ENCODE data around the gene EPS8L1.
A peak's percentile ranks its signal among the peaks of the same experiment; 100 is the strongest.

Gene EPS8L1

DNA sequence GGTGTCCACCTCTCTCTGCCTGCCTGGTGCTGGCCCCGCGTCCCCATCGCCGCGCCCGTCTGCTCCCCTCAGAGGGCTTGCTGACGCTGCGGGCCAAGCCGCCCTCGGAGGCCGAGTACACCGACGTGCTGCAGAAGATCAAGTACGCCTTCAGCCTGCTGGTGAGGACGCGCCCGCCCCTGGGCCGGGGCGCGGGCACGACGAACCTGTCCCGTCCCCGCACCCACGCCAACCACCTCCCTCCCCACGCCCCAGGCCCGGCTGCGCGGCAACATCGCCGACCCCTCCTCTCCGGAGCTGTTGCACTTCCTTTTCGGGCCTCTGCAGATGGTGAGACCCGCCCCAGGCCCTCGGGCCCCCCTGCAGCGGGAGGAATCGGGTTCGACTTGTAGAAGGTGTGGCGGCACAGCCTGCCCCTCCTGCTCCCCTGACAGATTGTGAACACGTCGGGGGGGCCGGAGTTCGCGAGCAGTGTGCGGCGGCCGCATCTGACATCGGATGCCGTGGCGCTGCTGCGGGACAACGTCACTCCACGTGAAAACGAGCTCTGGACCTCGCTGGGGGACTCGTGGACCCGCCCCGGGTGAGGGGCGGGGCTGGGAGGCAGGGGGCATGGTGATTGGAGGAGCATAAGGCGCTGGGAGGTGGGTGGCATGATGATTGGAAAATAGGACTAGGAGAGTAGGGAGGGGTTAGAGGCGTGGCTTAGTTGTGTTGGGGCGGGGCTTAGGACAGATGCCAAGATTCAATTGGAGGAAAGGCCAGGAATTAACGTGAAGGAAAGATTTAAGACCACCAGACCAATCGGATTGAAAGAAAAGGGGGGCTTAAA is 6.6 kb downstream of the EPS8L1 start:
- no peak for DNase-seq

DNA sequence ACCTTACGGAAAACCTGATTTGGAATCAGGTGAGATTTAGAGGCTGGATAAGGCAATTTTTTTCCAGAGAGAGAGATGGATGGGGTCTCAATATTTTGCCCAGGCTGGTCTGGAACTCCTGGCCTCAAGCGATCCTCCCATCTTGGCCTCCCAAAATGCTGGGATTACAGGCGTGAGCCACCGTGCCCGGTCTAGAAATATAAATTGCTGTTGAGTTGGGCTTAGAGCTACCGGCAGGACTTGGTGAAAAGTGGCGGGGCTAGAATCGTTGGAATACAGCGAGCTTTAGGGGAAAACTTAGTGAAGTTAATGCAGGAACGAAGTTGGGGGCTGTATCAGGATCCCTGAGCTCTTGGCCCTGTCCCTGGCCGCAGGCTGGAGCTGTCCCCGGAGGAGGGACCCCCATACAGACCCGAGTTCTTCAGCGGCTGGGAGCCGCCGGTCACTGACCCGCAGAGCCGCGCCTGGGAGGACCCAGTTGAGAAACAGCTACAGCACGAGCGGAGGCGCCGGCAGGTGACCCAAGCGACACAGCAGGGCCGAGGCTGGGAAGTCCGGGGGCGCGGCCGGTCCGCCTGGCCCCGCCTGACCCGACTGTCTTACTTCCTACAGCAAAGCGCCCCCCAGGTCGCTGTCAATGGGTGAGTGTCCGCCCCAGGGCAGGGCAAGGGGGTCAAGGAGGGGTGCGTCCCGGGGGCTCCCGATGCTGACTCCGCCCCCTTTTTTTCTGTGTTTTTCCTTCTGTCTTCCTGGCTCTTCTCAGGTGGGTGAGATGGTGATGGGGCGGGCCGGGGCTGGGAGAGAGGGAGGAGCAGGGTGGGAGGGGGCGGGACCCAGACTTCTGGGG is 7.6 kb downstream of the EPS8L1 start:
- no peak for DNase-seq

- no peak for DNase-seq
Observed at GRCh38 chr19:55084416-55084815, 8.7 kb downstream of the EPS8L1 start.

GRCh38 chr19:55085923-55086715 is 10.4 kb downstream of the EPS8L1 start:
- DNase-seq = no peak

DNA sequence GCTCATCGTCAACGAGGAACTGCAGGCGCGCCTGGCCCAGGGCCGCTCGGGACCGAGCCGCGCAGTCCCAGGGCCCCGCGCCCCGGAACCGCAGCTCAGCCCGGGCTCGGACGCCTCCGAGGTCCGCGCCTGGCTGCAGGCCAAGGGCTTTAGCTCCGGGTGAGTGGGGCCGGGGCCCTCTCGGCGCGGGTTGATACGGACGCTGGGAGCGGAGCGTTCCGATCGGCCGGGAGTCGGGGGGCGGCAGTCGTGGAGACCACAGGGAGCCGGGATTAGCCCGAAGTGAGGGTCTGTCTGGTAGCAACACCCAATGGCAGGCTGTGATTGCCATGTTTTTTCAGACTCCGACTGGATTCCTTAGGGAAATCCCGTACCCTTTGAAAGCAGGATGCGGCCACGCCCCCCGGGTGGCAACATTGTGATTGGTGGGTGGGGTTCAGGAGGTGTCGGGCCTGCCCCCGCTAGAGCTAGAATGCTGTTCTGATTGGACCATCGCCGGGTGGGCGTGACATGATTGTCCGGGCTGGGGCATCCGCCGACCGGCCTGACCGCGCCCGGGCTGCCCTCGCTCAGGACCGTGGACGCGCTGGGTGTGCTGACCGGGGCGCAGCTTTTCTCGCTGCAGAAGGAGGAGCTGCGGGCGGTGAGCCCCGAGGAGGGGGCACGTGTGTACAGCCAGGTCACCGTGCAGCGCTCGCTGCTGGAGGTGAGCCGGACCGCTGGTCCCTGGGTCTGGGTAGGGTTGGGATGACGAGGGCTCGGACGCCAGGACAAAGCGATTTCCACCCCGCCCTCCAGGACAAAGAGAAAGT is 11.3 kb downstream of the EPS8L1 start:
- DNase-seq = no peak

DNA sequence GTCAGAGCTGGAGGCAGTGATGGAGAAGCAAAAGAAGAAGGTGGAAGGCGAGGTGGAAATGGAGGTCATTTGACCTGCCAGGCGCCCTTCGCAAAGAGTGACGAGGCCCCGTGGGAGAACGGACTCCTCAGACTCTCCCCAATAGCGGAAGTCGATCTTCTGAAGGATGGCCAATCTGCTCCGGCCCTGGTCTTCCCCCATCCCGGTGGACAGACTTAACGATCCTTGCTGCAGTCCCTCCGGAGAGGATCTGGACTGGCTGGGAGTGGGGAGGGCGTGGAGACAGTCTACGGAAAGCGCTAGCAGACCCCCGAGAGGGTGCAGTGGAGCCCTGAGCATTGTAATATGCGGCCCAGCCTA is 11.9 kb downstream of the EPS8L1 start:
- no peak for DNase-seq

DNA sequence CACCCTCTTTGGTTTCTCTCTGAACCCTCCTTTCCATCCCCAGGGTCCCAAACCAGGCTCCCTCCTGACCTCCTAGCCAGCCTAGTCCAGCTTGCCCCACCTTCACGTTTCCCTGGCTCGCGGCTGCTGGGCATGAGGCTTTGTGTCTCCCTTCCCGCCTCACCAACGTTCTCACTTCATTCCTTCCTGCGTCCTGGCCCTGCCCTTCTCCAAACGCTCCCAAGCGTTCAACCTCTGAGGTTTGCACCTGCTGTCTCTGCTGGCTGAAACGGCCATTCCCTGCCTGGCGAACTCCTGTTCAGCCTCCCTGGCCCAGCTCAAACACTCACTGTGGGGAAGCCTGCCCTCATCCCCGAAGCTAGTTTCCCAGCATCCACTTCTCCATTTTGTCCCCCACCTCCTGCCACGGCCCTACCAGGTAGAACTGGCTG is 12.4 kb downstream of the EPS8L1 start:
- DNase-seq = no peak

- peak; percentile 30 for DNase-seq
Observed at GRCh38 chr19:55088543-55089341, 13.1 kb downstream of the EPS8L1 start.

DNA sequence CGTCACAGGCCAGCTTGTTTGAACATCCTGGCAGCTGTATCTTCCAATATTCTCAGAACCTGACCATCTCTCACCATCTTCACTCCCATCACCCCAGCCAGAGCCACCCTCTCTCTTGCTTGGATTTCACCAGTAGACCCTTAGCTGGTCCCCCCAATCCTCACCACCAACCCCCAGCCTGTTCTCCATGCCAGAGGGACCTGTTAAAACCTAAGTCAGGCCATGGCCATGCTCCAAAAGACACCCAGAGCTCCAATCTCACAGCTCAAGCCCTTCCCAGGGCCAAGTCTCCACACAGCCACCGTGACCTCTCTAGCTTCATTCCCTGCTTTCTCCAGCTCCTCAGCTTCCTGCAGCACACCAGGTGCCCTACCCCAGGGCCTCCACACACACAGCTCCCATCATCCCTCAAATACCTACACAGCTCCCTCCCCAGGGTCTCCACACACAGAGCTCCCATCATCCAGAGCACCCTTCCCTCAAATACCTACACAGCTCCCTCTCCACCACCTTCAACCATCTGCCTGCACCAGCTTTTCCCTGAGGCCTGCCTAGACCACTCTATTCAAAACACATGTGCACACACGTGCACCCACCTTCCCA is 13.8 kb downstream of the EPS8L1 start:
- DNase-seq = no peak

GRCh38 chr19:55090564-55090963 is 14.9 kb downstream of the EPS8L1 start:
- DNase-seq = no peak

- DNase-seq = no peak
Observed at GRCh38 chr19:55091126-55091910, 15.6 kb downstream of the EPS8L1 start.

DNA sequence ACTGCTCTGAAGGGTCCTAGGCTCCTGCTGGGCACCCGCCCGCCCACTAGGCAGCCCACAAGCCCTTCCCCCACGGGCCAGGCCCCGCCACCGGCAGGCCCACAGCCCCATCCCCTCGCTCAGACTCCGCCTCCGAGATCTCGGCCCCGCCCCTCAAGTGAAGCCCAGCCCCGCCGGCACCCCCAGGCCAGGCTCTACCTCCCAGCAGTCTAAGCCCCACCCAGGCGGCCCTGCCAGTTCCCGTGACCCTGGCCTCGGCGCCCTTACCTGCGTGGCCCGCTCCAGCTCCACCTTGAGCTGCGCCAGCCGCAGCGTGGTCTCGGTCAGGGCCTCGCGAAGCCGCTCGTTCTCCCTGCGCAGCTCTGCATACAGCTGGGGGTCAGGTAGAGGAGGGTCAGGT is 16.3 kb downstream of the EPS8L1 start:
- DNase-seq = no peak

DNA sequence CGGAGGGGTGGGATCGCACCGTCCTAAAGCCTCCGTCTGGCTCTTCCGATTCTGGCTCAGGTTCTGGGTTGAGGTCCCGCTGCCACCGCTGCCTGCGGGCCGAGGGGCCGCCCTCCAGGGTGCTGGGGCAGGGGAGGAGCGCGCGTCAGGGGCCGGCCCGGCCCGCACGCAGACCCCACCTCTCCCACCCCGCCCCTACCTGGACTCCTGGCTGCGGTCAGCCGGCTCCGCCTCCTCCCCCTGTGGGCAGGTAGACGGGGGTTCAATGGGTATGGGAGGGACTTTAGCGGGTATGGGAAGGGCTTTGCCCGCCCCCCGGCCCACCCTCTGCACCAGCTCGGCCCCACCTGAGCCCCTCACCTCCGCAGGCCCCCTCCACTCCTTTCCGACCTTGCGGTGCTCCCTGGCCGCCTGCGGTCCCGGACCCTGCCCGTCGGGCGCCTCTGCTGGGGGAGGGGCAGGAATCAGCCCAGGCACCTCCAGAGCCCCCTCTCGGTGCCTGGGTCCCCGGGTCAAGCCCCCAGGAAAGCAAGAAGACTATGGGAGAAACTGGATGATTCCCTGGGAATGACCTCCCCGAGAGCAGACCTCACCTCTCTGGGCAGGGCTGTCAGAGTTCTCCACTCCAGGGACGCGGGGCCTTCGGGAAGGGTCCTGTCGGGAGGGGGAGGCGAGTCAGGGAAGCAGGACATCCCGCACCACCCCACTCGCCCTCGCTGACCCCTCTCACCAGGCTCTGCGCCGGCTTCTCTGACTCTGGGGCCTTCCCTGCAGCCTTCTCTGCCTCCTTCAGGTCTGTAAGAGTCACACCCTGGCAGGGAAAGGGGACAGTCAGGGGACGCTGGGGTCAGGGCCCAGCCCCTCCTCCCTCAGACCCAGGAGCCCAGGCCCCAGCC is 17.0 kb downstream of the EPS8L1 start:
- DNase-seq = no peak

DNA sequence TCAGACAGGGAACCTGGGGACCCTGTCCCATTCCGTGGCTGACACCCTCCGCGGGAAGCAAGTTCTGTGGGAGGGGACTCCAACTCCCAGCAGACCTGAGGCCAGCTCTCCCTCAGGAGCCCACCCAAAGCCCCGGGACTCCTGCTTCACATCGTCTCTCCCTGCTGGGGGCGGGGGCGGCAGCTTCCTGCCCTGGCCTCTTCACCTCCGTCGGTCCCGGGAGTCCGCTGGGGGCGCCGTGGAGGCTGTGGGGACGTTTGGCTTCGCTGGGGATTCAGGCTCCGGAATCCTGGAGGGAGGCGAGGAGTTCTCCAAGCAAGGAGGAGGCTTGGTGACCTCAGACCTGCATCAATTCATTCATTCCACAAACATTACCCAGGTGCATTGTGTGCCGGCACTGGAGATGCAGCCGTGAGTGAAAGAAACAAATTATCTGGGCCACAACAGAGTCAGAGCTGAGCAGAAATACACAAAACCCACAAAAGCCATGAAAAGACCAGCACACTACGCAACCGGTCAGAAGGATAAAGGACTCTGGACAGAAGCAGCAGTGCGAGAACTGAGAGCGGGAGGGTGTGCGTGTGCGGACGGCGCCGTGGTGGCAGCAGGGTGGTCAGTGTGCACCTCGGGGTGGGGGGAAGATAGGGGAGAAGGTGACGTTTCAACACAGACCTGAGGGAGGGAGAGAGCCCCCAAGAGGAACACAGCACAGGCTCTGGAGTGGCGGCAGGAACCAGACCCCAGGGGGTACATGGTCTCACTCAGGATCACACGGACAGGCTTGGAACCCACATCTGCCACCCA is 19.0 kb downstream of the EPS8L1 start:
- DNase-seq = no peak

DNA sequence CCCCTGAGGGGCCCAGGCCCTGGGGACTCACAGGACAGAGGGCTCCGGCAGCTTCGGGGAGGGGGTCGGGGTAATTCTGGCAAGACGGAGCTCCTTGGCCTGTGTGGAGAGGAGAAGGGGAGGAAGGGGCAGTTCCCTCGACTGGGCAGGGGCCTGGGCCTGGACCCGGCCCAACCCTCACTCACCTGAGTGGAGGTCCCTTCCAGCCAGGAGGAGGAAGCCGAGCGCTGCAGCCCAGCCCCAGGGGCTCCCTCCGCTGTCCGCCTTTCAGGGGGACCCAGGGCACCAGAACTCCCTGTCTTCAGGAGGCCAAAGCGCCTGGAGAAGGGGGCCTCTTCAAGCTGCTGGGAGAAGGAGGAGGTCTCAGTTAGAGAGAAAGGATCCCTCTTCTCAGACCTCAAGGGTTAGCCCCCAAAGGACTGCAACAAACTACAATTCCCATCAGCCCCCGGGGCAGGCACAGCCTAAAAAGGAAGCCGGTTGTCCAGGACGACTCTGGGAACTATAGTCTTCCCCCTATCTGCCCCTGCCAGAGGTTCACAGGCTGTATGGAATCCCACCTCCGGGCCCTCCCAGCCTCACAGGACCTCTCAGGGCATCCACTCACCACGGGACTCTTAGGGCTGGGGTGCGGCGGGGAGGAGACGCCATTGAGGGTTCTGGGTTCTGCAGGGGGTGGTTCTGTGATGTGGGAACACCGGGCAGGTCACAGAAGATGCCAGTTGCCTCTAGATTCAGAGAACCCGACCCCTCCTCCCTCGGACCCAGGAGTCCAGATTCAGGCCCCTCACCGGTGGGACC is 19.8 kb downstream of the EPS8L1 start:
- no peak for DNase-seq

DNA sequence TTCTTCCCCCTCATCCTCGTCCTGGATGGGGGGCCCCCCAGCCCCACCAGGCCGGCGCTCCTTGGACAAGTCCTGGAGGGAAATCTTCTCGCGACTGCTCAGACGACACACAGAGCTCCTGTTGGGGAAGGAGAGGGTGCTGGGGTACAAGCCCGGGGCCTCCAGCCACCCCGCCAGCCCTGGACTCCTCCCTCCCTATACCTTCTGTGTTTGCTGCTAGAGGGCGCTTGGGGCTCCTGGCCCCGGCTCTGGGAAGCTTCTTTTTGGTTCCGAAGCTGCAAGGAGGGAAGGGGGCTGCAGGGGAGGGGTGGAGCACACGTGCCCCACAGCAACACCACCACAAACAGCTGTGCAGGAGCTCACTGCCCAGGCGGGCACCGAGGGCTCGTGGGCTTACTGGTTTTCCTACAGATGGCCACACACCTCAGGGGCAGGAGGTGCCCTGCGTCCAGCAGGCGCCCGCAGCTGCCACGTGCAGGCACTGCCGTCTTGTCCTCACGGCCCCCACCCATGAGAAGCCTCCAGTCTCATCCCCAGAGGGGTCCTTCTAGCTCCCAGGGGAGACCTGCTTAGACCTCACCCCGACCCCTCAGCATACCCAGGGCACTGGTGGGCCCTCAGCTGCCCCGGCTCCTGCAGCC is 20.5 kb downstream of the EPS8L1 start:
- no peak for DNase-seq
